Skin of body (tissue), 2 donors: ENCODE measurements around the gene BAHCC1. TPM values are rescaled to one million over a fixed set of nuclear protein-coding genes. Genes with fewer than 3 reads are reported as not detected.

Experiments
- DNase-seq: peaks from one replicate; lab custom pipeline; 2025; lab: John Stamatoyannopoulos, UW
- total RNA-seq: library from RNA; depleted of rRNA; stranded (reverse); fragments of >200 nt; gene quantifications from one replicate; pipeline ENCODE4 v1.2.3, GENCODE V29; 2014

BAHCC1 gene
- total RNA-seq, 1 donor from 2014 or later: 9.5 TPM

- no peak for DNase-seq
Observed at GRCh38 chr17:81366648-81367047, 28.6 kb upstream of the BAHCC1 start.

DNA sequence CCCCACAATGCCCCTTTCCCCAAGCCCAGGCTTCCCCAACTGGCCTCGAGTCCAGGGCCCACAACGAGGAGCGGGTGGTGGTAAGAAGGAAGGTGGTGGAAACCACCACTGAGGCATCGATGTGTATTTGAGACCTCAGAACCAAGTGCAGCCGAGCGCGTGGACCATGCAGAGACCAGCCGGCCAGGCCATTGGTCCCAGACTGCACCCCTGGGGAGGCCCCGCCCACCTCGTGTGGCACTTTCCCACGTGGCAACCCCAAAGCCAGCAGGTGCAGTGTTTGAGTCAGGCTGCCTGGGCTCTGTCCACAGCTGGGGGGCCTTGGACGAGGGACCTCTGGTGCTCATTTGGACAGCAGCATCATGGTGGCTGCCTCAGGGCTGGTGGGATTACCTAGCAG, 28.1 kb upstream of the BAHCC1 start:
- no peak for DNase-seq

- DNase-seq: no peak
Observed at GRCh38 chr17:81368161-81369022, 26.9 kb upstream of the BAHCC1 start.

DNA sequence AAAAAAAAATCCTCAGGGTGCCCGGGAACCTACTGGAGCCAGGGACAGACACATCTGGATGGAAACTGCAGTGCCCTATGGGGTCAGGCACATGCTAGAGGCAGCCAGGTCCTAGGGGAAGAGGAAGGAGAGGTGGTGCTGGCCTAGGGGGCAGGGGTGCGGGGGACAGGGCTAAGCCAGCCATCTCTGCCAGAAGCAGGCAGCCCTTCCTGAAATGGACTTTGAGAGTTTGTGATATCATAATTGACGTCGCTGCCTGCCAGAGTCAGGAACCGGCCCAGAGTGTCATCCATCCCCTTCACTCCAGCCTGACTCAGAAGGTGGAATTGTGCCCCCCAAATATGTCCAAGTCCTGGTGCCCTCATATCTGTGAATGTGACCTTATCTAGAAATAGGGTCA, 25.0 kb upstream of the BAHCC1 start:
- DNase-seq: no peak

GRCh38 chr17:81371910-81372760, 23.1 kb upstream of the BAHCC1 start:
- no peak for DNase-seq

GRCh38 chr17:81373536-81374160, 21.6 kb upstream of the BAHCC1 start:
- DNase-seq: no peak

GRCh38 chr17:81374890-81375289, 20.4 kb upstream of the BAHCC1 start:
- no peak for DNase-seq

DNA sequence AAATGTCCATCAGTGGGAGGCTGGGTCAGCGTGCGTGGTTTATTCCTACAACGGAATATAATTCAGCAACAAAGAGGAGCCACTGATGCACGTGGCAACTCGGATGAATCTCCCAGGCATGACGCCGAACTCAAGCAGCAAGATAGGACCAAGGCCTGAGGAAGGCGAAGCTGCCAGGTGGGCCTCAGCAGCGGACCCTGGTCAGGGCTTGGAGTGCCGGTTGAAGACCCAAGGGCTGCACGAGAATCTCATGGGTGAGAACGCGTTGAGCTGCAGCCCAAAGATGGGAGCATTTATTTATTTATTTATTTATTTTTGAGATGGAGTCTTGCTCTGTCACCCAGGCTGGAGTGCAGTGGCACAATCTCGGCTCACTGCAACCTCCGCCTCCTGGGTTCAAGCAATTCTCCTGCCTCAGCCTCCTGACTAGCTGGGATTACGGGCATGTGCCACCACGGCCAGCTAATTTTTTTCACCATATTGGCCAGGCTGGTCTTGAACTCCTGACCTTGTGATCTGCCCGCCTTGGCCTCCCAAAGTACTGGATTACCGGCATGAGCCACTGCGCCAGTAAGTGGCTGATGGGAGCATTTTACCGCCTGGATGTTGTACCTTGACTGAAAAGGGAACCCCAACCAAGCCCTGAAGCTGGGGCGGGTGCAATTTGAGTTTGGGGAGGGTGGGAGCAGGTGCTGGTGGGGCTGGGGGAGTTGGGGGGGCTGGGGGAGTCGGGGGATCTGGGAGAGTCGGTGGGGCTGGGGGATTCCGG, 18.1 kb upstream of the BAHCC1 start:
- DNase-seq: no peak

DNA sequence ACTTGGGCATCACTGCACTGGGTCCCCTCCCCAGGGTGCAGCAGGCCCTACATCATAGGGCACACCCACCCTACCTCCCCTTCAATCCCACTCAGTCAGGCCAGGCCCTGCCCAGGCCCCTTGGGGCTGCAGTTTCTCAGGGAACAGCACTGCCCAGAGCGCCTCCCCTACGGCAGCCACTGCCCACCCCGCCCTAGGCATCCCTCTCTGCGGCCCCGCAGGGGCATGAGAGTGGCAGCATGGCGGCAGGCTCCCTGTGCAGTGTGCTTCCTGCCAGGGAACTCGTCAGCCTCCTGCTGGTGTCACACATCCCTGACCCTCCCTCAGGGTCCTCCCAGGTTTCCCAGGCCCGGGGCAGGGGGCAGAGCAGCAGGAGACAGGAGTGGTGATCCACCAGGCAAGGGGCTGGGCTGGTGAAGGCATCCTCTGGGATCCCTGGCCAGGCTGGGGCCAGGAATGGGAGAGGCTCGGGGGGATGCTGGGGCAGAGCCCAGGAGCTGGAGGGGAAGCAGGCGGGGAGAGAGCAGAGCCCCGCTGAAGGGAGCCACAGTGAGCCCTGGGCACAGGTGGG, 16.2 kb upstream of the BAHCC1 start:
- DNase-seq: no peak

DNA sequence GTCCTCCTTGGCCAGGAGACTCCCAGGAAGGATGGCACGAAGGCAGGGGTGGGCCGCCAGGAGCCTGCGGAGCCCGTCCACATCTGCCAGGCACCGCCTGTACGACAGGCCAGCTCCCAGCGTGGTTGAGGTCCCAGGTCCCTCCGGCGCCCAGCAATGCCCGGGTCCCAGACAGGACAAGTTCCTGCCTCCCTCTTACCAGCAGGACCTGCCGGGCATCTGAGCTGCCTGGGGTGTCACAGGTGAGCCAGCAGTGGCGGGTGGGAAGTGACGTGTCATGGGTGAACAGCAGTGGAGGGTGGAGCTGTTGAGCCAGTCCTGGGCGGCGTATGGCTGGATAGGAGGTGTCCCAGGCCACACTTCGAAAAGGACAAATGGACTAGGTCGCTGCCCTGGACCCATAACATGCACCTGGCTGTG, 15.7 kb upstream of the BAHCC1 start:
- DNase-seq: no peak

GRCh38 chr17:81380131-81380530, 15.1 kb upstream of the BAHCC1 start:
- DNase-seq: no peak

DNA sequence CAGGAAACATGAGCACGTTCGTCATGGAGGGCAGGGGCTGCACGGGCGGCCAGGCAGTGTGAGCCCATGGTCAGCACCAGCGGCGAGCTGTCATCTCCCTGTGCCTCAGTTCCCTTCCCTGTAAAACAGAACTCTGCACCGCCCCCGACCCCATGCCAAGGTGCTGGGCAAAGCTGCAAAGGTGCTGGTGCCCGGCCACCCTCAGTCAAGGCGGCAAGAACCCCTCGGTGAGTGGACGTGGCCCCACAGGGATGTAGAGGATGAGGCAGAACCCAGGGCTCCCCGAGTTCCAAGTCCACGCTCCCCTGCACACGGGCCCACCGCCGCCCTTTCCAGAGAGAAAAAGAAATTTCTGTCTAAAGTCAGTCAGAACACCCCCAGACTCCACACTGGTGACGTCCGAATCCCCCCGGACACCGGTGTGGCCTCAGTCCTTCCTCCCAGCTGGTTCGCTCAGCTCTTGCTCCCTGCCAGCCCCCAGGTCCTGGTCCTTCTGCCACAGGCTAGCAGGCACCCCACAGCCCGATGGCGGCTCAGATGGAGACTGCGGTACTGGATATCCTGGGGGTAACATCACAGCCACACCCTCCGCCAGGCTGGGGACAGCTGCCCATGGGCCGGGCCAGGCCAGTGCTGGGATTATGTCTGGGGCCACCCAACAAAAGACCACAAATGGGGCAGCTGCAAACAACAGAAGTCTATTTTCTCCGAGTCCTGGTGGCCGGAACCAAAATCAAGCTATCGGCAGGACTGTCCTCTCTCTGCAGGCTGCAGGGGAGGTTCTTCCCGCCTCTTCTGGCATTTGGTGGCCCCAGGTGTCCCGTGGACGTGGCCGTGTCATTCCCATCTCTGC, 14.4 kb upstream of the BAHCC1 start:
- DNase-seq: no peak

- DNase-seq: no peak
Observed at GRCh38 chr17:81381632-81382577, 13.4 kb upstream of the BAHCC1 start.

DNA sequence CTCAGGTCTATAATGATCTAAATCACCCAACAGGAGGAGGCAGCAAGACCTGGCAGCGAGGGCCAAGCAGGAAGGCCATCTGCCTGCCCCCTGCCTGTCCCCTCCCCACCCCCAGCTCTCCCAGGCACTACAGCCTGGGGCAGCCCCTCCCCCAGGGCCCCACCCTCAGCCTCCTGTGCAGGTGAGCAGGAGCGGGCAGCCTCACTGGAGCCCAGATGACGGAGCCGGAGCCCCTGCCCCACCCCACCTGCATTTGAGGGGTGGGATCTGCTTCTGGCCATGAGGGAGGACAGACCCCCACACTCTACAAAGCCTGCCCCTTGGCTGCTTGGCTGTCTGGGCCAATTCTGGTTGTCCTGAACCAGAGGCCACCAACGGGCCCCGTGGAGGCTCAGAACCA, 12.4 kb upstream of the BAHCC1 start:
- no peak for DNase-seq

DNA sequence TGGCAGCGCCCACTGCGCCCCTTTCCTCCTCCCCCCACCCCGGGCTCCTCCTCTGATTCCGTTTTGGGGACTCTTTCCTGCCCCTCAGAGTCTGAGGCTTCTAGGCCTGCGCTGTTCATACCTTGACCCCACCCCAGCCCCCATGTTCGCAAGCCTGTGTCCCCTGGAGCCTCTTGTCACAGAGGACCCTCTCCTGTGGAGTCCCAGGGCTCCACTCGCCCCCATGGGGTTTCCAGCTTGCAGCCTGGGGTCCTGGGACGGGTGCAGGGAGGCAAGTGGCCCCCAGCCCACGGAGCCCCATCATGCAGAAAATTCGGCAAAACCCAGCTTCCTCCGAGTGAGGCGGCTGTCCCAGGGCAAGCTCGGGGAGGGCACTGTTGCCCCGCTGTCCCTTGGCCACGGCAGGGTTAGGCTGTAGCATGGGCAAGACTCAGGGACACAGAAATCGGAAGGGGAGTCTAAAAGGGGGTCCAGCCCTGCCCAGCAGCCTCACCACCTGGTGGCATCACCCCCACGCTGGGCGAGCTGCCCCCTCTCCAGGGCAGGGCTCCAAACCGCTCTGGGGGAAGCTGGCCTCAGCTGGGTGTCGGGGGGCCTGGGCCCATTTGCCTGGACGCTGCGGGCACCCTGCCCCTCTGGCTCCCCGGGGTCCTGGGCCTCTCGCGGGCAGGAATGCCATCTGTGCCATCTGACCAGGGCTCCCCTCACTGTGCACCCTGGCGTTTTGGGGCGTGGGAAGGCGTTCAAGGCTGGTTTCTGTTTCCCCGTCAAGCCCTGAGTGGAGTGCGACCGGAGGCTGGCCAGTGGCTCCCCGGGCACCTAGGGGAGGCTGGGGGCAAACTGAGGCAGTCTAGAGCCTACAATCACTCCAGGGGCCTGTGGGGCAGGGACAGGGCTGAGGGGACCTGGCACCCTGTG, 11.5 kb upstream of the BAHCC1 start:
- no peak for DNase-seq

GRCh38 chr17:81384929-81385319, 10.3 kb upstream of the BAHCC1 start:
- no peak for DNase-seq

DNA sequence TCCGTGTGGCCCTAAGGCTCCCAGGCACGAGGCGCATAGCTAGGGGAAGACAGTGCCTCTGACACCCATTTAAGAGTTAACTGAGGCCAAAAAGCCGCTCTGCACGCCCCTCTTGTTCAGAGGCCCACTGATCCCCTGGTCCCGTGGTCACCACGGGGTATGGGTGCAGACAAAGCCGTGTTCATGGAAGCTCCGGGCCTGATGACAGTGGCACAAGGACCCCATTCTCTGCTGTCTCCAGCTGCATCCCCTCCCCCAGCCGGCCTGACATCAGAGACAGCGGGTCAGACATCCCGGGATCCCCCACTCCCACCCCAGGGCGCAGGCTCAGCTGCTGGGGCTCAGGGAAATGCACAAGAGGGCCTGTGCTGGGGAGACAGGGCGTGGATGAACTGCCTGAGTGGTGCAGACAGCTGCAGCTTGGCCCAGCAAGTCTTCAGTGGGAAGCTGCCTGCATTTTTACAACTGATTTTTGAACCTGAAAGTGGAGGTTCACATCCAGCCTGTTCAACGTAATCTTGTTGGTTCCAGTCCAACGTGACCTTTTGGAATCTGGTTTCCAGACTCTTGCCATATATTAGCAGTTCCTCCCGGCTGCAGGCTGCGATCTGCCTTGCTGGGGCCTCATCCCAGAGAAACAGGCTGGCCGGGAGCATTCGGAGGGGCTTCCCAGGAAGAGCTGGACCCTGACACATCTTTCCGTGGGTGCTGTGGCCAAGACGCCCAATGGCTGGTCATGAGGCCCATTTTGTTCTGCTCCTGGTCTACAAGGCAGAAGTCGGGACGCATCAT, 9.7 kb upstream of the BAHCC1 start:
- peak; percentile 71 for DNase-seq
